Stimulated activated CD8-positive, alpha-beta memory T cell treated with anti-CD3 and anti-CD28 coated beads, Interleukin-15, amount 100 ng/mL, for 1 hour (primary cell): ENCODE results near the gene KATNA1.

ENCODE experiments used
- DNase-seq: peaks from one replicate; pipeline ENCODE4 v3.0.0-alpha.2; 2020; ENCODE audit warnings: low read depth

Gene KATNA1

DNA sequence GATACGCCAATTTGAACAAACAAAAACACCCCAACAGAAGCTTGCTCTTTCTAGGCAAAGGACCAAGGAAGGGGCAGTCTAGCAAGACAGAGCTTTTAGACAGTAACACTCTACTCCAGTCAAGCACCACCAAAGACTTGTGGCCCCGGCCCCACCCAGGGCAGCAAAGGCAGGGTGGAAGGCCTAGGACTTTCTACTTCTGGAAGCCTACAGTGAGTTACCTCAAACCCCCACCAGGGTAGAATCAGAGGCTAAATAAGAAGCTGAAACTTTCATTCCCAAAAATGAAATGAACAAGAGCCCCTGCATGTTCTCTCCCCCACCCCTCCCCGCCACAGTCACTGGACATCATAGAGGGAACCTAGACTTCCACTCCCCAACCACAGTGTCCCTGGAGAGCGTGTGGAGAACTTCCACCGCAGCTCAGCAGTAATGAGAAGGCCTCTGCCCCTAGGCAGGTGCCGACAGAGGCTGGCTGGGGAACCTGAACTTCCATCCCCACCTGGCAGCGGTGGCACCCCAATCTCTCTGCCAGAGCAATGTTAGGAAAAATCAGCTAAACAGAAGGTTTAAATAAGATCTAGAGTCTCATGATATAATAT lies 40.0 kb downstream of the KATNA1 start:
- no peak for DNase-seq

DNA sequence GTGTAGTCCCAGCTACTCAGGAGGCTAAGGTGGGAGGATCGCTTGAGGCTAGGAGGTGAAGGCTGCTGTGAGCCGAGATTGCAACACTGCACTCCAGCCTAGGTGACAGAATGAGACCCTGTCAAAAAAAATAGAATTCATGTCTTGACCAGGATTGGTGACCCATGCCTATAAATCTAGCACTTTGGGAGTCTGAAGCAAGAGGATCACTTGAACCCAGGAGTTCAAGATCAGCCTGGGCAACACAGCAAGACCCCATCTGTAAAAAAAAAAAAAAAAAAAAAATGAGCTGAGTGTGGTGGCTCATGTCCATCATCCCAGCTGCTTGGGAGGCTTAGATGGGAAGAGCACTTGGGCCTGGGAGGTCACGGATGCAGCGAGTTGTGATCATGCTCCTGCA lies 48.0 kb downstream of the KATNA1 start:
- DNase-seq, result no peak

DNA sequence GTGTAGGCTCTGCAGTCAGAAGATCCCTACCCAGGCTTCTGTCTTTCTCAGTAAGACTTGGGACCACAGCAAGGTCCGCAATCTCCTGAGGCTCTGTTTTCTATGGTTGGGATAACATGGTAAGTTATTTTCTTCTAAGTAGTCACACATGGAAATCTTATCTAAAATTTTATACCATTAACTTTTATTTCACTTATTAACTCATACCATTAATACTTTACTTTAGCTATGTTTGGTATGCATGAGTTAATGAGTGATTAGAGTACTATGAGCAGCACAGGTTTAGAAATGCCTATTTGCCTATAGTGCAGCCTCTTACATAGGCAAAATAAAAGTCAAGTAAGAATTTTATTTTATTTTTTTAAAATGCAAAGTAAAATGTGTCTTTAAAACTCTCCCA lies 55.1 kb downstream of the KATNA1 start:
- DNase-seq, result no peak

DNA sequence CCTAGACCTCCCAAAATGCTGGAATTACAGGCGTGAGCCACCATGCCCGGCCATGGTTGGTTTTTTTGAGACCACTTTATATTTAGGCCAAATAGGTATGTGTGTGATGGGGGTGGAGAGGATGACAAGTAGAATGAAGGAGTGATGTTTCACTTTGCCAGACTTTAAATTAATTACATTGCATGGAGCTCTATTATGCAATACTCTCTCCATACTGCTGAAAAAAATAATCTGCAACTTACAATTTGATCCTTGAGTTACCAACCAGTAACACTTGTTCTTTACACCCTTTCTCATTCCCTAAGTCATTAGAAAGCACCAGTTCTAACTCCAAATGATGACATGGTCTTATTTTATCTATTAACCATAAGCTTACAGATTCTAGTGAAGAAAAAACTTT lies 55.5 kb downstream of the KATNA1 start:
- DNase-seq, result no peak

DNA sequence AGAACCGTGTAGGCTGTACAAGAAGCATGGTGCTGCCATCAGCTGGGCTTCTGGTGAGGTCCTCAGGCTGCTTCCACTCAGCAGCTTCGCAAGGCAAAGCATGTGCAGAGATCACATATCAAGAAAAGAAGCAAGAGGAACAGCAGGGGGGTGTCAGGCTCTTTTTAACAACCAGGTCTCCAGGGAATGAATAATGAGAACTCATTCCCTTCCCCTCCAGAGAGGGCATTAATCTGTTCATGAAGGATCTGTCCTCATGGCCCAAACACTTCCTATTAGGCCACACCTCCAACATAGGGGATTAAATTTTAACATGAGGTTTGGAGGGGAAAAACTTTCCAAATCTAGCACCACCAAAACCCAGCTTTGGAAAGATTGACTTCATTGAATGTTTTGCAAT lies 62.4 kb downstream of the KATNA1 start:
- no peak for DNase-seq

DNA sequence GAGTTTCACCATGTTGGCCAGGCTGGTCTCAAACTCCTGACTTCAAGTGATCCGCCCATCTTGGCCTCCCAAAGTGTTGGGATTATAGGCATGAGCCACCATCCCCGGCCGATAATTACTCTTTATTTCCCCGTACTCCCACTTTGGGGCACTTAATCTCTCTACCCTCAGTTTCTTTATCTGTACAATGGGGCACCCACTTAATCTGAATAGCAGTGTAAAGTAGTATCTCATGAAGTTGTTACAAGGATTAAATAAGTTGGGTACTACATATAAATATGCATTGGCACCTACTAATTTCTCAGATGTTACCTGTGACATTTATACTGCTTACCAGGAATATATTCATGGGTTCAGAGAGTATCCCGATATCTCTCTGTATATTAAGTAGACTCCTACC lies 67.2 kb downstream of the KATNA1 start:
- no peak for DNase-seq

DNA sequence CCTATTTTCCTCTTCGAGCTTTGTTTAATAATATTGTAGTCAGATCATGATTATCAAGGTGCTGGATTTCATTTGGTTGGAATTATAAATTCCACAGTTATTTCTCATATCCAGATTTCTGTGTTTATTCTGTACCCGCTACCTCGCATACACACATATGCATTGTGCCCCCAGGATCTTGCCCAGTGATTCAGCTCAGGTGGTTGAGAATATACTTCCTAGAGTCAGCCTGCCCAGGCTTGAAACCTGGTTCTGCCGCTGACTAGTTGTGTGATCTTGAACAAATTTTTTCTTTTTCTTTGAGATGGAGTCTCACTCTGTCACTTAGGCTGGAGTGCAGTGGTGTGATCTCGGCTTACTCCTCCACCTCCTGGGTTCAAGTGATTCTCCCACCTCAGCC lies 67.6 kb downstream of the KATNA1 start:
- DNase-seq, result no peak

DNA sequence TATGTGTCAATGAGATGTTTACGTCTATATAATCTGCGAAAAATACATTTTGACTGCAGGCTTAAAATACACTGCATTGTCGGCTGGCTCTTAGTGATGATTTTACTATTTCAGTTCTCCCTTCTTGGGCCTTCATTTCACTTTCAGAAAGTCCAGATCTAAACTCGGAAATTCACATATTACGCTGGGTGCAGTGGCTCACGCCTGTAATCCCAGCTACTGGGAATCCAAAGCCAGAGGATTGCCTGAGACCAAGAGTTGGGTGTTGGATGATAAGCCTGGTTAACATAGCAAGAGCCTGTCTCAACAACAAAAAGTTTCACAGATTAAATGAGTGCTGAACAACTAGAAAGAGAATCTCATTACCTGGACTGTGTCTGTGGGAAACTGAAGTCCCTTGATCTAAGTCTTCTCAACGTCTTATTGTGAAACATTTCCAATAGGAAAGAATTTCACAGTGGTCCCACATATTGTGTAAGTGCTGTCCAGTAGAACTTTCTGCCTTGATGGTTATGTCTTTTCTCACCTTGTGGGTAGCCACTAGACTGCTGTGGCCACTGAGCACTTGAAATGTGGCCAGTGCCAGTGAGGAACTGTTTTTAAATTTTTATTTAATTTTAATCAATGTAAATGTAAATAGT lies 80.4 kb downstream of the KATNA1 start:
- no peak for DNase-seq

DNA sequence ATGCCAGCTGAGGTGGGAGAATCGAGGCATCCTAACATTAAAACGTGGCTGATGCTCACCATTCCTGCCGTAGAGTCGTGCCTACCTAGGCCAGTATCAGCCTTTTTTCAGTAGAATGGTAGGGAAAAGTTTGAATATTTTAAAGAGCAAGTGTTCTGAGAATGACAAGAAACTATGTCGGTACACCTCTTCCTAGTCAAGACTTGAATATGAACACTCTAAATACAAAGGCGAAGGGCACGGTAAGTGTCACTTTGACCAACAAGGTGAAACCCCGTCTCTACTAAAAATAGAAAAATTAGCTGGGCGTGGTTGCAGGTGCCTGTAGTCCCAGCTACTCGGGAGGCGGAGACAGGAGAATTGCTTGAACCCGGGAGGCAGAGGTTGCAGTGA lies 81.3 kb downstream of the KATNA1 start:
- DNase-seq, result no peak

DNA sequence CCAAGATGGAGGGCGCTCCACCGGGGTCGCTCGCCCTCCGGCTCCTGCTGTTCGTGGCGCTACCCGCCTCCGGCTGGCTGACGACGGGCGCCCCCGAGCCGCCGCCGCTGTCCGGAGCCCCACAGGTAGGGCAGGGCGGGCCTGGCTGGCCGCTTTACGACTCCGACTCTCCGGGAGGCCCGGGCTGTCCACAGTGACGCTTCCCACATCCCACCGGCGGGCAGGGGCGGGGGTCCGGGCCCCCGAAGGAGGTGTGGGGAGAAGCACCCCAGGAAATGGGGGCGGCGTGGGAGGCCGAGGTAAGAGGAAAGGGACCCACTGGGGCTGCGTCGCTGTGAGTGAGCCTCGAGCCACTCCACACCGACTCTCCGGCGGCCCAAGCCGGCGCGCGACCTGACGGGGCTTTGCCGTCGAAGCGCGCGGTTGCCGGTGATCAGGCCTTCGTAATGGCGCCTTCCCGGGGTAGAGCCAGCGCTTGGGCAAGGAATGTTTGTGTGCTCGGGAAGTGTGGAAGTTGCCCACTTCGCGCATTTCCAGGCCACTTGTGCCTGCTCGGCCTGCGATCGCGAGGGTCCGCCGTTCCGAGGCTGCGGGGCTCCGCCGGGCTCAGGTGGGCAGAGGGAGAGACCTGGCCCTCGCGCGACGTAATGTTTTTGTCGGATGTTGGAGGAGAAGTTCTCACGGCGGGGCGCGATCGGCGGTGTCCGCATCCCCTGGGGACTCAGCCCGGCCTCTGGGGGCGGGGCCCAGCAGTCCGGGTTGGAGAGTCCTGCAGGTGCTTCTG lies 81.9 kb downstream of the KATNA1 start:
- DNase-seq, result peak; percentile 16

DNA sequence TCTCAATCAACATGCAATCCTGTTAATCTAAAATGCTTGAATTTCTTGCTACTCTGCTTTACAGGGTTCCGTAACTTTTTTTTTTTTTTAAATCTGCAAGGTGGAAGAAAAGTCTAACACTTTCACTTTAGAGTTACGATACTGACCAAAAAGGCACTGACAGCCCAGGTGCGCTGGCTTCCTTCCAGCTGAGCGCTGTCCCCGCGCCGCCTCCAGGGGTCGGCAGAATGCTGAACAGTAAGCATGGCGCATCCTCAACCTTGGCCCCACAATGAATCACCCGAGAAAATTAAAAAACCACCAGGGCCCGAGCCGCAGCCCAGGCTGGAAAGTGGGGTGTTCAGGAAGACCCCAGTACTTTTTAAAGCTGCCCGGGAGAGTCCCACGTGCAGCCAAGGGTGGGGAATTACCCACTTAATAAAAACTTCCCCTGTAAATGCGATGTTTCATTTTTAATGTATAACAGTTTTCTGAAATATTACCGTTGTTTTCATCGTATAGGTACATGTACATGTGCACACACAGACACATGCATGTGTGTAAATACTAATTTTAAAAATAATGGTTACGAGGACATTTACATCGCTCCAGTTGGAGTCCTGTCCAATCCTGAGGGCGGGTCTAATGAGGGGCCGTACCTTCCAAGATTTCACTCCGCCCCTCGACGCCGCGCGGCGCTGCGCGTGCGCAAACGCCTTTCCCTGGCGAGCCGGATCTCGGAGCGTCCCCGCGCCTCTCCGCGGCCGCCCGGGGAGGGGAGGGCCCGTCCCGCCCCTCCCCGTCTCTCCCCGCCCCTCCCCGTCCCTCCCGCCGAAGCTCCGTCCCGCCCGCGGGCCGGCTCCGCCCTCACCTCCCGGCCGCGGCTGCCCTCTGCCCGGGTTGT lies 82.7 kb downstream of the KATNA1 start, which contains the start of gene GINM1:
Gene GINM1 (plus strand): TSS at position 849 of the 883 bp plus-strand sequence. CDS start 40 bp downstream, outside the sequence.
- peak; percentile 90 for DNase-seq

DNA sequence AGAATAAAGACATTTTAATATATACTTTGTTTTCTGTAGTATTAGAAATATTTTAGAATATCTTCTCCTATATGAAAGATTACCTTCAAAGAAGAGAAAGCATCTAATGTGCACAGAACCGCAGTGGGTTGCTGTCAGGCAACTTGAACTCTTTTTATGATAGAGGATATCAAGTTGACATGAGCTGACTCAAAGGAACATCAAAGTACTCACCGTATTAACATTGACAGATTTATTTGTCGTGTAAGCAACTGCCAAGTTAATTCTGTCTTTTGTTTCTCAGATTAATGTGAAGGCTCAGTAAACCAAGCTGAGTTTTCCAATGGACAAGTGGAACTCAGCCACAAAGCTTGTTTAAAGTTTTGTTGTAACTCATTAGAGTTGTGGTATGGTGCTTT lies 84.6 kb downstream of the KATNA1 start:
- DNase-seq, result no peak

DNA sequence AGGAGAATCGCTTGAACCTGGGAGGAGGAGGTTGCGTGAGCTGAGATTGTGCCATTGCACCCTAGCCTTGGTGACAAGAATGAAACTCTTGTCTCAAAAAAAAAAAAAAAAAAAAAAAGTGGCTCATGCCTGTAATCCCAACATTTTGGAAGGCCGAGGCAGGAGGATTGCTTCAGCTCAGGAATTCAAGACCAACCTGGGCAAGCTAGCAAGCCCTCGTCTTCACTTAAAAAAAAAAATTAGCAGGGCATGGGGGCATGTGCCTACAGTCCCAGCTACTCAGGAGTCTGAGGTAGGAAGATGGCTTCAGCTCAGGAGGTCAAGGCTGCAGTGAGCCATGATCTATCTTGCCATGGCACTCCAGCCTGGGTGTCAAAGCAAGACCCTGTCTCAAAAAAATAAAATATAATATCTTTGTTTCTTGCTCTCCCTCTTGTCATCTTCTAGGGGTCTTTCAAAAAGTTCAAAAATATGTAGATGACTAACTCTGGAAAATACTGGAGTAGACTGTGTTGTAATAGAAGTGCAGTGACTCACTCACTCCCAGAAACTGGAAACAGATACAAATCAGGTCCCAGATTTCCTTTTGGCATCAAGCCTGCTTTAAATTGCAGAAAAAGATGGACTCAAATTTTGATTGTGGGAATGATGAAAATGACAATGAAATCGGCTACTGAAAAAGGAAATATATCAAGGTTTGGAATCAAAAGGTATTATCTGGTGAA lies 85.1 kb downstream of the KATNA1 start:
- DNase-seq, result no peak

DNA sequence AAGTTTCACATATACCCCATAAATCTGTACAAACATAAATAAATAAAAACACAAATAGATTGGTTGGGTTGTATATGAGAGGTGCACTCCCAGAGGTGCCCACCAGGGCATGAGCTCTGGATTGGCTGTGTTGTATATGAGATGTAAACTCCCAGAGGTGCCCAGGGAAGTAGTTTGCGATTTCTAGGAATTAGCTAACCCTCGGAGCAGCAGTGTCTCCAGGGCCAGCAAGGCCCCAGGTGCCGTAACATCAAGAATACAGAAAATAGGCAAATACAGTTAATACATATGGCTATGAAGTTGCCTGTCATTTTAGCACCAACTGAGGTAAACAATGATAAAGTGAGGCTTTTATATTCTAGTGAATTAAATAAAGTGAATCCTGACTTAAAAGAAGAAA lies 87.8 kb downstream of the KATNA1 start:
- DNase-seq, result no peak

DNA sequence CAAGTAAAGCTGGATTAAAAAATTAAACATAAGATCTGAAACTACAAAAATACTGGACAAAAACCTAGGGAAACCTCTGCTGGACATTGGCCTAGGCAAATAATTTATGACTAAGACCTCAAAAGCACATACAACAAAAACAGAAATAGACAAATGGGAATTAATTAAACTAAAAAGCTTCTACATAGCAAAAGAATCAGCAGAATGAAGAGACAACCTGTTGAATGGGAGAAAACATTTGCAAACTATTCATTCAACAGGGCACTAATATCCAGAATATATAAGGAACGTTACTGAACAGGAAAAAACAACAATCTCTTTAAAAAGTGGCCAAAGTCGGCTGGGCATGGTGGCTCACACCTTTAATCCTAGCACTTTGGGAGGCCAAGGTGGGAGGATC lies 89.1 kb downstream of the KATNA1 start:
- no peak for DNase-seq

DNA sequence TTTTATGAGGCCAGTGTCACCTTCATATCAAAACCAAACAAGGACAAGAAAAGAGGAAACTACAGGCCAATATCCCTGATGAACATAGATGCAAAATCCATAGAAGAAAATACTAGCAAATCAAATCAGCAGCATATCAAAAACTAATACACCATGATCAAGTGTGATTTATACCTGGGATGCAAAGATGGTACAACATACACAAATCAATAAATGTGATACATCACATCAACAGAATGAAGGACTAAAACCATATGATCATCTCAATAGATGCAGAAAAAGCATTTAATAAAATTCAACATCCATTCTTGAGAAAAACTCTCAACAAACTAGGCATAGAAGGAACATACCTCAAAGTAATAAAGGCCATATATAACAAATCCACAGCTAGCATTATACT lies 90.5 kb downstream of the KATNA1 start:
- no peak for DNase-seq

DNA sequence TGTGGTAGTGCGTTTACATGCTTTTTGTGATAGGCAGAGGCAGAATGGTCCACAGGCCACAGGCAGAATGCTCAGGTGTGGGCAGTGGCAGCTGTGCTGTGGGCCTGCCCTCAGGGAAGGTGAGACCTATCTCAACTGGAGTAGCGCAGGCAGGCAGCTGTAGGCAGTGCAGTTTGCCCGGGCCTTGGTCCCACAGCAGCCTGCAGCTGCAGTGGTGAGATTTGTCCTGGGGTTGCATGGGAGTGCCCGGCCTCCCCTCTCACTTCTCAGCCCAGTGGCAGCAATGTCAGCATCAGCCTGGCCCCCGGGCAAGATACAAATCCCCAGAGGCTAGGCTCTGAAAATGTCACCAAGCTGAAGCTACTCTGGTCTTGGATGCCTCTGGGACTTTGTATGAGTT lies 96.6 kb downstream of the KATNA1 start:
- no peak for DNase-seq

DNA sequence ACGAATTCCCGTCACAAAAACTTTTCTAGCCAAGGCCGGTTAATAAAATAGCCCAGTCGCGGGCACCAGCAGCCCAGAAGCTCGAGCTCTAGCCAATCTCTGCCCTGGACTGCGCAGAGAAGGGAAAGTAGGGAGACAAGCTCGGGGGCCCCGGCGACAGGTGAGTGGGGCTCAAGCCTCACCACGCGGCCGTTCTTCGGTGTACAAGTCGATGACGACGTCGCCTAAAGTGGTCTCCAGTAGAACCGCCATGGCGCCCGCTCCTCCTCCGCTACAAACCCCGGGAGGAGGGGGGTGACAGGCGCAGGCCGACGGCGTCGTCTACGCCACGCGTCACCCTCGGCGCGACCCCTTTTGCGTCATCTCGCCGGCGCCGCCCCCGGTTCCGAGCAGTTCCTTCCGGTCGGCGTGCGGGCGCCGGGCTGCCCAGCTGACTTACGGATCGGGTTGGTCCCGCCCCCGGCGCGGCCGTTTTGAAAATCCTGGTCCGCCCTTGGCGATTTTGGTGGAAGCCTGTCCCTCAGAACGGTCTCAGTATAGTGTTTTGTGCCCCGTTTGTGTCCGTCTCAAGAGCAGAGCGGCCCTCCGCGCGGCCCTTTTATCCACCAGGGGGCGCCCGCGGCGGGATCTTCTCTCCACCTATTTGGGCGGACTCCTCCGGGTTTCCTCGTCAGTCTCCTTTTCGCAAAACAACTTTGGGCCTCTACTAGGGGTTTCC lies 102.6 kb downstream of the KATNA1 start, which contains the start of gene PPIL4:
Gene PPIL4 (minus strand): TSS at position 290 of the 718 bp plus-strand sequence. CDS start 38 bp downstream, at position 252.
- peak; percentile 91 for DNase-seq

DNA sequence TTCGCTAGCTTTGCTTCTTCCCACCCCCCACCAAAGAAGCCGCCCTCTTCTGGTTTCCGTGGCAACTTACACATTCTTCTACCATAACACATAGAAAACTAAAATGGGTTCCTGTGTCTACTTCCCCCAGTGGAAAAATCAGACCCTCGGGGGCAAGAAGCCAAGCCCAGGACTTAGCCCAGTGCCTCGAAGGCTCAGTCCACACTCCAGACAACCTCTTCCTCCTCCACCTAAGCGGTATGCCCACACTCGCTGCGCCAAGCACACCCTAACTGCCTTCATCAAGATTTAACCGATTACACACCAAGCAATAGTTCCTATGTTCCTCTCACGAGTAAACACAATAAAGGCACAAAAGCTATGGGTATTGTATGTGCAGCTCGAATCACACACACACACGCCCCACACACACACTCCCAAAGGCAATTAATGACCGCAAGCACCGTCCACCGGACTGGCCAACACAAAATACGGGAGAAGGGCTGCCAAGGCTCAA lies 103.2 kb downstream of the KATNA1 start:
- DNase-seq, result peak; percentile 43
